T-cell (primary cell): Measurements from ENCODE around the gene ZNHIT6. TPM values are rescaled to one million over a fixed set of nuclear protein-coding genes. Genes with fewer than 3 reads are reported as not detected.

Experiments used
- ATAC-seq, 4 experiments: fragments of 200-7000 bp in 3 of 4; fragments of 150-1000 bp in 1 of 4; cut with Tn5 transposase; replicated peaks in 1 of 4; 1 replicate in 3 of 4; 2 replicates in 1 of 4; pipeline ENCODE4 v1.10.0; 2021; ENCODE audit warnings: moderate library complexity in 3 of 4, mild to moderate bottlenecking in 2 of 4, moderate number of reproducible peaks in 1 of 4
- CTCF ChIA-PET, 2 donors: fragments of 300-600 bp; sonication (Branson Sonifier 250); formaldehyde crosslinking; loops; one replicate each; lab custom pipeline; 2022; ENCODE audit warnings: antibody characterized with exemption in 2 of 2; lab: Charles Lee
- POLR2A ChIA-PET, 2 donors: fragments of 300-600 bp; sonication (Branson Sonifier 250); formaldehyde crosslinking; loops; one replicate each; lab custom pipeline; 2022; ENCODE audit warnings: antibody characterized with exemption in 2 of 2; lab: Charles Lee
- DNase-seq, 35 experiments: peaks; one replicate each; pipeline versions ENCODE4 v3.0.0 to v3.0.0-alpha.2; 2013 to 2023
- H3K27ac ChIP-seq: one replicate; pipeline ENCODE4 v1.5.1; 2013; ENCODE audit warnings: low read length
- H3K27me3 ChIP-seq, 2 experiments: replicated peaks in 1 of 2; 1 replicate in 1 of 2; 2 replicates in 1 of 2; pipeline versions ENCODE4 v1.6.1 to v1.7.0; 2013; ENCODE audit warnings: low read length in 1 of 2, mixed read lengths in 1 of 2; ENCODE audit not compliant: control insufficient read depth in 2 of 2, insufficient read depth in 2 of 2; ENCODE audit errors: extremely low read depth in 1 of 2
- H3K36me3 ChIP-seq, 2 donors: 1 replicate in 1 of 2; 2 replicates in 1 of 2; pipeline versions ENCODE4 v1.6.1 to v1.7.0; 2013; ENCODE audit warnings: low read length in 1 of 2; ENCODE audit not compliant: control insufficient read depth in 2 of 2, insufficient read depth in 1 of 2; ENCODE audit errors: extremely low read depth in 1 of 2
- H3K4me1 ChIP-seq, 2 experiments: 1 replicate in 1 of 2; 2 replicates in 1 of 2; pipeline versions ENCODE4 v1.6.1 to v1.7.0; 2013; ENCODE audit warnings: low read length in 2 of 2, mixed read lengths in 1 of 2; ENCODE audit not compliant: insufficient read depth in 2 of 2, control insufficient read depth in 1 of 2; ENCODE audit errors: extremely low read depth in 1 of 2
- H3K4me3 ChIP-seq, 2 donors: 1 replicate in 1 of 2; 2 replicates in 1 of 2; pipeline versions ENCODE4 v1.5.1 to v1.7.0; 2013; ENCODE audit warnings: mild to moderate bottlenecking in 2 of 2, low read length in 1 of 2, moderate library complexity in 1 of 2; ENCODE audit not compliant: control insufficient read depth in 1 of 2; ENCODE audit errors: extremely low read depth in 1 of 2
- H3K9me3 ChIP-seq: 2 replicates; pipeline ENCODE4 v1.7.0; 2013
- H3K27ac Mint-ChIP-seq, 2 donors: one replicate each; pipeline ENCODE4 v1.8.0; 2020 to 2021; ENCODE audit warnings: mild to moderate bottlenecking in 2 of 2, mixed read lengths in 2 of 2
- H3K27me3 Mint-ChIP-seq, 2 donors: one replicate each; pipeline ENCODE4 v1.8.0; 2021 to 2022; ENCODE audit warnings: mixed read lengths in 2 of 2
- H3K36me3 Mint-ChIP-seq: one replicate; pipeline ENCODE4 v1.8.0; 2021; ENCODE audit warnings: mixed read lengths
- H3K4me1 Mint-ChIP-seq, 3 donors: one replicate each; pipeline ENCODE4 v1.8.0; 2020 to 2022; ENCODE audit warnings: mixed read lengths in 3 of 3, mild to moderate bottlenecking in 1 of 3
- H3K4me3 Mint-ChIP-seq, 3 donors: one replicate each; pipeline ENCODE4 v1.8.0; 2020 to 2022; ENCODE audit warnings: mild to moderate bottlenecking in 3 of 3, mixed read lengths in 3 of 3, moderate library complexity in 3 of 3
- H3K9me3 Mint-ChIP-seq, 3 donors: one replicate each; pipeline ENCODE4 v1.8.0; 2020 to 2022; ENCODE audit warnings: mixed read lengths in 3 of 3
- WGBS: methylation state at CpG from one replicate; pipeline ENCODE4 v1.1.5; 2013; ENCODE audit warnings: missing lambda C conversion rate; ENCODE audit not compliant: insufficient coverage; 5-methylcytosine and 5-hydroxymethylcytosine counted together
- total RNA-seq, 35 experiments: library from RNA in 6 of 35; stranded (reverse) in 6 of 35; fragments of 120-200 nt in 1 of 35; gene quantifications; one replicate each; pipeline versions ENCODE4 v1.2.1 to v1.2.4 and lab custom pipeline; 2013 to 2026

Gene ZNHIT6
- total RNA-seq, 5 donors from 2014 or later (not counting 1 experiment from before 2014, with no cell fraction given), result 17.3 to 21.2 (median 19.2) TPM

GRCh38 chr1:85599681-85600080 lies 108.6 kb downstream of the ZNHIT6 start:
- WGBS, result 100% methylated on average over 1 of the region's 2 CpGs
- DNase-seq (no peak), ATAC-seq (no peak)
- no peaks in the 10 kb centered on the region for H3K36me3 Mint-ChIP-seq
- ChIA-PET CTCF (no interaction called here), POLR2A (no interaction called here)
- H3K27ac ChIP-seq, result no peak overlapping the region
- no peaks in the 10 kb centered on the region for H3K36me3 ChIP-seq
- H3K27me3 Mint-ChIP-seq, result no peaks in the 10 kb centered on the region
- H3K4me3 ChIP-seq, result no peak overlapping the region
- H3K27ac Mint-ChIP-seq, result no peak overlapping the region
- no peaks in the 10 kb centered on the region for H3K4me1 Mint-ChIP-seq
- no peaks in the 10 kb centered on the region for H3K9me3 ChIP-seq
- no peaks in the 10 kb centered on the region for H3K27me3 ChIP-seq
- H3K4me1 ChIP-seq, result no peaks in the 10 kb centered on the region
- no peak overlapping the region for H3K4me3 Mint-ChIP-seq
- peaks cover 0 to 6% (median 0%) of the 10 kb centered on the region in 3 donors for H3K9me3 Mint-ChIP-seq

Other genes starting within 250 kb of the ZNHIT6 start
- under 1 TPM in 3 of 5 donors, not detected in 2; 0.16 to 0.47 (median 0.32) TPM for gene DDAH1, start 243.3 kb downstream of the ZNHIT6 start, total RNA-seq
- 1 to 10 TPM in 2 of 5 donors, under 1 TPM in 1, not detected in 2; 0.70 to 1.2 (median 1.1) TPM for gene CCN1, start 127.7 kb downstream of the ZNHIT6 start, total RNA-seq